Keratinocyte (primary cell): ENCODE measurements around the gene STPG4.

Experiments used
- CTCF ChIP-seq, 3 experiments: IDR thresholded peaks in 1 of 3; conservative IDR thresholded peaks in 1 of 3; optimal IDR thresholded peaks in 1 of 3; 2 replicates in 2 of 3; 3 replicates in 1 of 3; pipeline versions ENCODE3 to v1.5.1; 2011; ENCODE audit warnings: low read length in 3 of 3, mild to moderate bottlenecking in 3 of 3, moderate library complexity in 2 of 3, control low read depth in 1 of 3, inconsistent platforms in 1 of 3; ENCODE audit not compliant: insufficient read depth in 2 of 3; ENCODE audit errors: extremely low read depth in 1 of 3
- EZH2 ChIP-seq: IDR thresholded peaks from one replicate; pipeline ENCODE4 v1.6.1; 2012; ENCODE audit warnings: inconsistent platforms, mild to moderate bottlenecking, low read length, moderate library complexity

- no peak for TF ChIP-seq CTCF (optimal IDR thresholded peaks at IDR 0.05 in 1 of 3, IDR thresholded peaks at IDR 0.05 in 1 of 3, conservative IDR thresholded peaks at IDR 0.05 in 1 of 3; ENCODE audit: extremely low read depth in 1 of 3, insufficient read depth in 2 of 3, low read length in 3 of 3)
- TF ChIP-seq EZH2 = no peak
Observed at GRCh38 chr2:47086054-47086471, 69.0 kb downstream of the STPG4 start.
